Breast epithelium (tissue), 4 donors: ENCODE results near the gene TTC17. TPM values are rescaled to one million over a fixed set of nuclear protein-coding genes. Genes with fewer than 3 reads are reported as not detected.
"Not testable (repeated sequence)": the region's sequence is repeated elsewhere in the genome, so short reads cannot be mapped to it uniquely, and the experiment has no call there.

Experiments
- DNase-seq, 2 donors: peaks; one replicate each; pipeline ENCODE4 v3.0.0-alpha.2; 2019; ENCODE audit warnings: low spot score in 2 of 2
- H3K27ac ChIP-seq, 2 donors: fragments of 200-600 bp; sonication (generic) in 1 of 2; one replicate each; pipeline ENCODE4 v1.5.1; 2016 to 2019; ENCODE audit warnings: mild to moderate bottlenecking in 1 of 2
- H3K27me3 ChIP-seq, 2 donors: fragments of 200-600 bp; sonication (generic) in 1 of 2; one replicate each; pipeline versions ENCODE4 v1.5.1 to v1.6.0; 2017 to 2019; ENCODE audit warnings: control low read depth in 1 of 2, mild to moderate bottlenecking in 1 of 2
- H3K36me3 ChIP-seq: fragments of 200-600 bp; one replicate; pipeline ENCODE4 v1.5.1; 2019
- H3K4me1 ChIP-seq, 2 donors: fragments of 200-600 bp; sonication (generic); one replicate each; pipeline ENCODE4 v1.5.1; 2016 to 2019; ENCODE audit warnings: control low read depth in 1 of 2
- H3K4me3 ChIP-seq, 3 donors: fragments of 200-600 bp; sonication (generic); 1 replicate in 2 of 3; 2 replicates in 1 of 3; pipeline ENCODE4 v1.5.1; 2016 to 2019; ENCODE audit warnings: mild to moderate bottlenecking in 3 of 3, moderate library complexity in 2 of 3
- H3K9me3 ChIP-seq, 2 donors: fragments of 200-600 bp; sonication (generic) in 1 of 2; one replicate each; pipeline ENCODE4 v1.5.1; 2016 to 2019; ENCODE audit warnings: control low read depth in 1 of 2
- POLR2A ChIP-seq: fragments of 450-650 bp; IDR thresholded peaks from one replicate; pipeline ENCODE4 v1.6.1; 2016; ENCODE audit warnings: antibody characterized with exemption, mild to moderate bottlenecking, moderate library complexity
- POLR2AphosphoS5 ChIP-seq, 3 donors: sonication (generic); formaldehyde crosslinking; IDR thresholded peaks; one replicate each; pipeline ENCODE4 v1.6.1; 2017; ENCODE audit warnings: antibody characterized with exemption in 3 of 3
- intact Hi-C: fragments of 100-400 bp; cut with DNase I; formaldehyde crosslinking; loops from one replicate; pipeline ENCODE4 v1.15.1; 2023; ENCODE audit warnings: low total_unique reads
- total RNA-seq, 3 donors: library from RNA; depleted of rRNA; stranded (reverse); fragments of >200 nt; gene quantifications; one replicate each; pipeline ENCODE4 v1.1.0, GENCODE V29; 2016
- TF ChIP-seq, protein P1 (sequence below), 3 donors: fragments of 450-650 bp; IDR thresholded peaks; one replicate each; pipeline ENCODE4 v1.5.1; 2016 to 2017; ENCODE audit warnings: antibody characterized with exemption in 3 of 3, mild to moderate bottlenecking in 3 of 3, moderate library complexity in 3 of 3

Gene TTC17
- total RNA-seq, 3 donors from 2014 or later, result 105 to 199 (median 154) TPM

GRCh38 chr11:43459246-43459645 is 100.5 kb downstream of the TTC17 start:
- Histone ChIP-seq H3K4me3 (no peak overlapping the region), H3K27me3 (no peaks in the 10 kb centered on the region), H3K36me3 (peaks cover 11% of the 10 kb centered on the region), H3K4me1 (no peaks in the 10 kb centered on the region), H3K9me3 (peaks cover 0 to 8% of the 10 kb centered on the region in 2 donors), H3K27ac (no peak overlapping the region)
- intact Hi-C loops, result no loop called here
- no peak for DNase-seq
- TF ChIP-seq, protein P1, sequence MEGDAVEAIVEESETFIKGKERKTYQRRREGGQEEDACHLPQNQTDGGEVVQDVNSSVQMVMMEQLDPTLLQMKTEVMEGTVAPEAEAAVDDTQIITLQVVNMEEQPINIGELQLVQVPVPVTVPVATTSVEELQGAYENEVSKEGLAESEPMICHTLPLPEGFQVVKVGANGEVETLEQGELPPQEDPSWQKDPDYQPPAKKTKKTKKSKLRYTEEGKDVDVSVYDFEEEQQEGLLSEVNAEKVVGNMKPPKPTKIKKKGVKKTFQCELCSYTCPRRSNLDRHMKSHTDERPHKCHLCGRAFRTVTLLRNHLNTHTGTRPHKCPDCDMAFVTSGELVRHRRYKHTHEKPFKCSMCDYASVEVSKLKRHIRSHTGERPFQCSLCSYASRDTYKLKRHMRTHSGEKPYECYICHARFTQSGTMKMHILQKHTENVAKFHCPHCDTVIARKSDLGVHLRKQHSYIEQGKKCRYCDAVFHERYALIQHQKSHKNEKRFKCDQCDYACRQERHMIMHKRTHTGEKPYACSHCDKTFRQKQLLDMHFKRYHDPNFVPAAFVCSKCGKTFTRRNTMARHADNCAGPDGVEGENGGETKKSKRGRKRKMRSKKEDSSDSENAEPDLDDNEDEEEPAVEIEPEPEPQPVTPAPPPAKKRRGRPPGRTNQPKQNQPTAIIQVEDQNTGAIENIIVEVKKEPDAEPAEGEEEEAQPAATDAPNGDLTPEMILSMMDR (IDR thresholded peaks at IDR 0.05), result no peak
- TF ChIP-seq POLR2A, result no peak
- TF ChIP-seq POLR2AphosphoS5 (IDR thresholded peaks at IDR 0.05), result no peak

- no peaks in the 10 kb centered on the region for H3K27me3 ChIP-seq
- peaks cover 0 to 5% of the 10 kb centered on the region in 2 donors for H3K9me3 ChIP-seq
- no peak overlapping the region for H3K4me3 ChIP-seq
- no peak for DNase-seq
- no peak overlapping the region for H3K27ac ChIP-seq
- intact Hi-C loops, result no loop called here
- TF ChIP-seq POLR2AphosphoS5 (IDR thresholded peaks at IDR 0.05) (no peak), POLR2A (no peak)
- TF ChIP-seq, protein P1 (IDR thresholded peaks at IDR 0.05), result no peak
- H3K36me3 ChIP-seq, result peaks cover 6% of the 10 kb centered on the region
- H3K4me1 ChIP-seq, result no peaks in the 10 kb centered on the region
These were observed 103.6 kb downstream of the TTC17 start for GRCh38 chr11:43462359-43462758.

- Histone ChIP-seq H3K9me3 (peaks cover 0 to 9% of the 10 kb centered on the region in 2 donors), H3K27me3 (no peaks in the 10 kb centered on the region), H3K36me3 (no peaks in the 10 kb centered on the region), H3K4me3 (no peak overlapping the region), H3K4me1 (no peaks in the 10 kb centered on the region), H3K27ac (no peak overlapping the region)
- intact Hi-C loops, result no loop called here
- no peak for TF ChIP-seq POLR2AphosphoS5 (IDR thresholded peaks at IDR 0.05)
- TF ChIP-seq POLR2A, result no peak
- TF ChIP-seq, protein P1 (IDR thresholded peaks at IDR 0.05), result no peak
- no peak for DNase-seq
These were observed 109.2 kb downstream of the TTC17 start for GRCh38 chr11:43467958-43468357.

DNA sequence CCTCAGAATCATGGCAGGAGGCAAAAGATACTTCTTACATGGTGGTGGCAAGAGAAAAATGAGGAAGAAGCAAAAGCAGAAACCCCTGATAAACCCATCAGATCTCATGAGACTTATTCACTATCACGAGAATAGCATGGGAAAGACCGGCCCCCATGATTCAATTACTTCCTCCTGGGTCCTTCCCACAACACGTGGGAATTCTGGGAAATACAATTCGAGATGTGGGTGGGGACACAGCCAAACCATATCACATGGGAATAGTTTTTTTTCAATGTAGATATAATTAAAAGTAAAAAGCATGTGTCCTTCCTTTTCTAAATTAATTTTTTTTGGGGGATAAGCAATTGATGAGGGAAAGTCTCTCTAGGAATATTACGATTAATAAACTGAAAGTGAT is 118.8 kb downstream of the TTC17 start:
- DNase-seq, H3K27ac ChIP-seq, H3K4me3 ChIP-seq, H3K27me3 ChIP-seq, intact Hi-C loops, H3K4me1 ChIP-seq, H3K36me3 ChIP-seq: not testable (repeated sequence)
- peaks cover 14 to 32% of the 10 kb centered on the region in 2 donors for H3K9me3 ChIP-seq

- Histone ChIP-seq H3K36me3 (peaks cover 1% of the 10 kb centered on the region), H3K4me3 (no peak overlapping the region), H3K9me3 (no peaks in the 10 kb centered on the region), H3K4me1 (no peaks in the 10 kb centered on the region), H3K27ac (no peak overlapping the region), H3K27me3 (no peaks in the 10 kb centered on the region)
- TF ChIP-seq, protein P1 (IDR thresholded peaks at IDR 0.05), result no peak
- no peak for TF ChIP-seq POLR2AphosphoS5 (IDR thresholded peaks at IDR 0.05)
- no peak for TF ChIP-seq POLR2A
- no peak for DNase-seq
- intact Hi-C loops, result no loop called here
These were observed 127.4 kb downstream of the TTC17 start for GRCh38 chr11:43486141-43486540.
